Colonic mucosa (tissue), 4 donors: ENCODE data around the gene ANAPC13. TPM values are rescaled to one million over a fixed set of nuclear protein-coding genes. Genes with fewer than 3 reads are reported as not detected.

ENCODE experiments used
- DNase-seq: peaks from one replicate; pipeline ENCODE4 v3.0.0-alpha.2; 2020
- H3K27ac ChIP-seq: fragments of 200-600 bp; one replicate; pipeline ENCODE4 v1.8.0; 2021
- H3K27me3 ChIP-seq: fragments of 200-600 bp; one replicate; pipeline ENCODE4 v1.8.0; 2021
- H3K36me3 ChIP-seq: fragments of 200-600 bp; one replicate; pipeline ENCODE4 v1.8.0; 2021
- H3K4me1 ChIP-seq: fragments of 200-600 bp; one replicate; pipeline ENCODE4 v1.8.0; 2021; ENCODE audit warnings: mild to moderate bottlenecking
- H3K4me3 ChIP-seq: fragments of 200-600 bp; one replicate; pipeline ENCODE4 v1.8.0; 2021
- H3K9ac ChIP-seq, 2 donors: one replicate each; pipeline ENCODE4 v1.7.0; 2013; ENCODE audit warnings: control low read depth in 2 of 2, low read depth in 2 of 2, low read length in 2 of 2
- H3K9me3 ChIP-seq: fragments of 200-600 bp; one replicate; pipeline ENCODE4 v1.8.0; 2021
- CTCF ChIP-seq: fragments of 200-600 bp; IDR thresholded peaks from one replicate; pipeline ENCODE4 v1.8.0; 2022; ENCODE audit warnings: antibody characterized with exemption, mild to moderate bottlenecking
- intact Hi-C: fragments of 100-400 bp; cut with DNase I; formaldehyde crosslinking; loops from one replicate; pipeline ENCODE4 v1.14.1; 2022
- total RNA-seq, 2 donors: library from RNA; stranded (reverse); fragmentation: NEBNext Ultra II Directional in 1 of 2; extraction: Animal tissue kit (Norgen Biotek cat#: 25700) in 1 of 2; gene quantifications; one replicate each; pipeline ENCODE4 v1.2.1, GENCODE V29; 2021
- donor health status: healthy.
- donor health status: DM: no; HTN: no; CAD: no.
- donor health status: DM: no; HTN: no; CAD: no.

The ANAPC13 gene
- total RNA-seq, 2 donors from 2014 or later: 31.6 to 33.5 TPM

- Histone ChIP-seq H3K27ac (no peak overlapping the region), H3K9ac (no peak overlapping the region), H3K4me1 (no peaks in the 10 kb centered on the region), H3K27me3 (no peaks in the 10 kb centered on the region), H3K9me3 (no peaks in the 10 kb centered on the region), H3K4me3 (no peak overlapping the region), H3K36me3 (no peaks in the 10 kb centered on the region)
- intact Hi-C loops: no loop called here
- TF ChIP-seq CTCF: no peak
- no peak for DNase-seq
These were observed 40.5 kb upstream of the ANAPC13 start for GRCh38 chr3:134526319-134526718.

- H3K36me3 ChIP-seq: no peaks in the 10 kb centered on the region
- no peaks in the 10 kb centered on the region for H3K4me1 ChIP-seq
- TF ChIP-seq CTCF: no peak
- intact Hi-C loops: no loop called here
- no peak overlapping the region for H3K4me3 ChIP-seq
- no peak for DNase-seq
- no peak overlapping the region for H3K27ac ChIP-seq
- H3K9me3 ChIP-seq: no peaks in the 10 kb centered on the region
- no peaks in the 10 kb centered on the region for H3K27me3 ChIP-seq
- H3K9ac ChIP-seq: no peak overlapping the region
These were observed 39.5 kb upstream of the ANAPC13 start for GRCh38 chr3:134525293-134525692.

- no peak for TF ChIP-seq CTCF
- intact Hi-C loops: no loop called here
- Histone ChIP-seq H3K9ac (no peak overlapping the region), H3K27ac (no peak overlapping the region), H3K36me3 (no peaks in the 10 kb centered on the region), H3K4me3 (no peak overlapping the region), H3K27me3 (no peaks in the 10 kb centered on the region), H3K9me3 (no peaks in the 10 kb centered on the region), H3K4me1 (no peaks in the 10 kb centered on the region)
- DNase-seq: no peak
These were observed 36.8 kb upstream of the ANAPC13 start for GRCh38 chr3:134522541-134522940.

GRCh38 chr3:134517791-134518190 is 32.0 kb upstream of the ANAPC13 start:
- Histone ChIP-seq H3K9me3 (no peaks in the 10 kb centered on the region), H3K4me1 (no peaks in the 10 kb centered on the region), H3K27me3 (no peaks in the 10 kb centered on the region), H3K36me3 (no peaks in the 10 kb centered on the region), H3K4me3 (no peak overlapping the region), H3K9ac (no peak overlapping the region), H3K27ac (no peak overlapping the region)
- intact Hi-C loops: no loop called here
- DNase-seq: no peak
- no peak for TF ChIP-seq CTCF

- Histone ChIP-seq H3K27ac (no peak overlapping the region), H3K36me3 (no peaks in the 10 kb centered on the region), H3K9ac (no peak overlapping the region), H3K9me3 (no peaks in the 10 kb centered on the region), H3K4me1 (no peaks in the 10 kb centered on the region), H3K4me3 (no peak overlapping the region), H3K27me3 (no peaks in the 10 kb centered on the region)
- intact Hi-C loops: no loop called here
- no peak for DNase-seq
- TF ChIP-seq CTCF: no peak
These were observed 31.1 kb upstream of the ANAPC13 start for GRCh38 chr3:134516905-134517304.

- H3K27me3 ChIP-seq: no peaks in the 10 kb centered on the region
- H3K9me3 ChIP-seq: no peaks in the 10 kb centered on the region
- intact Hi-C loops: no loop called here
- no peak overlapping the region for H3K4me3 ChIP-seq
- no peaks in the 10 kb centered on the region for H3K36me3 ChIP-seq
- TF ChIP-seq CTCF: no peak
- H3K4me1 ChIP-seq: no peaks in the 10 kb centered on the region
- no peak overlapping the region for H3K27ac ChIP-seq
- no peak for DNase-seq
- no peak overlapping the region for H3K9ac ChIP-seq
These were observed 25.7 kb upstream of the ANAPC13 start for GRCh38 chr3:134511500-134511899.
